Aorta (tissue), 4 donors: Measurements from ENCODE around the gene ANP32B. TPM values are rescaled to one million over a fixed set of nuclear protein-coding genes. Genes with fewer than 3 reads are reported as not detected.

ENCODE experiments used
- polyA plus RNA-seq, 2 donors: library from polyadenylated mRNA; stranded (reverse); fragments of 200-250 nt; gene quantifications; one replicate each; pipeline ENCODE4 v1.2.3, GENCODE V29; 2013
- total RNA-seq, 2 donors: library from RNA; stranded (reverse); fragmentation: NEBNext Ultra II Directional; extraction: Animal tissue kit (Norgen Biotek cat#: 25700); gene quantifications; one replicate each; pipeline ENCODE4 v1.2.1, GENCODE V29; 2021
- donor health status: healthy with polysubstance abuse.
- donor health status: Bipolar disorder and iron deficiency.
- donor health status: DM: no; HTN: no; CAD: no.
- donor health status: DM: yes; HTN: yes; CAD: no.

ANP32B gene
- total and polyA plus RNA-seq, 4 donors = 98.6 to 350 (median 121) TPM

Other genes with a start within 250 kb of the ANP32B start
- gene FOXE1, start 130.1 kb upstream of the ANP32B start, total RNA-seq = not detected
- gene FOXE1, start 130.1 kb upstream of the ANP32B start, polyA plus RNA-seq = not detected
- 10 to 100 TPM in 1 of 2 donors, 1 to 10 TPM in 1; 9.6 to 10.7 TPM for gene TRMO, start 60.8 kb upstream of the ANP32B start, total RNA-seq
- gene TRMO, start 60.8 kb upstream of the ANP32B start, polyA plus RNA-seq = 1 to 10 TPM; 5.5 to 7.5 TPM
- gene HEMGN, start 45.2 kb upstream of the ANP32B start, total RNA-seq = under 1 TPM in 1 of 2 donors, not detected in 1; 0.93 TPM
- gene HEMGN, start 45.2 kb upstream of the ANP32B start, polyA plus RNA-seq = not detected
- gene NANS, start 73.4 kb downstream of the ANP32B start, total RNA-seq = 10 to 100 TPM; 40.8 to 47.3 TPM
- 10 to 100 TPM; 39.2 to 57.1 TPM for gene NANS, start 73.4 kb downstream of the ANP32B start, polyA plus RNA-seq
- gene TRIM14, start 135.9 kb downstream of the ANP32B start, total RNA-seq = 10 to 100 TPM in 1 of 2 donors, 1 to 10 TPM in 1; 8.5 to 17.6 TPM
- gene TRIM14, start 135.9 kb downstream of the ANP32B start, polyA plus RNA-seq = 1 to 10 TPM; 1.5 to 5.6 TPM
- 1 to 10 TPM; 1.6 to 3.7 TPM for gene CORO2A, start 209.3 kb downstream of the ANP32B start, total RNA-seq
- 1 to 10 TPM in 1 of 2 donors, under 1 TPM in 1; 0.31 to 8.3 TPM for gene CORO2A, start 209.3 kb downstream of the ANP32B start, polyA plus RNA-seq